DOHH2 (cell line): ENCODE data around the gene SSUH2.

Experiments
- H3F3A ChIP-seq: fragments of 200-600 bp; sonication (generic), shearing (Covaris generic); 2 replicates; pipeline ENCODE4 v1.6.0; 2016; ENCODE audit warnings: antibody characterized with exemption, mild to moderate bottlenecking; ENCODE audit not compliant: control insufficient read depth, insufficient read depth
- H3K27ac ChIP-seq: fragments of 200-600 bp; sonication (generic); 2 replicates; pipeline ENCODE4 v1.5.1; 2014; ENCODE audit warnings: low read depth, mild to moderate bottlenecking, low read length, moderate library complexity
- H3K27me3 ChIP-seq: fragments of 200-600 bp; sonication (generic); 2 replicates; pipeline ENCODE4 v1.6.1; 2014; ENCODE audit warnings: mild to moderate bottlenecking, low read length, mixed read lengths; ENCODE audit not compliant: control insufficient read depth
- H3K36me3 ChIP-seq: fragments of 200-600 bp; sonication (generic); 2 replicates; pipeline ENCODE4 v1.6.1; 2014; ENCODE audit warnings: mild to moderate bottlenecking, low read length, moderate library complexity, mixed read lengths; ENCODE audit not compliant: control insufficient read depth
- H3K4me1 ChIP-seq: fragments of 200-600 bp; sonication (generic); 2 replicates; pipeline ENCODE4 v1.6.1; 2014; ENCODE audit warnings: mild to moderate bottlenecking, low read length, mixed read lengths; ENCODE audit not compliant: control insufficient read depth
- H3K4me2 ChIP-seq: fragments of 200-600 bp; sonication (generic); 2 replicates; pipeline ENCODE4 v1.6.0; 2014; ENCODE audit warnings: mild to moderate bottlenecking, low read length, moderate library complexity
- H3K4me3 ChIP-seq: fragments of 200-600 bp; sonication (generic); 2 replicates; pipeline ENCODE4 v1.5.1; 2014; ENCODE audit warnings: mild to moderate bottlenecking, low read length, mixed read lengths
- H3K79me2 ChIP-seq: fragments of 200-600 bp; sonication (generic); 2 replicates; pipeline ENCODE4 v1.6.1; 2014; ENCODE audit warnings: mild to moderate bottlenecking, low read length, mixed read lengths; ENCODE audit not compliant: control insufficient read depth
- H3K9me2 ChIP-seq: fragments of 200-600 bp; sonication (generic); replicated peaks from 2 replicates; pipeline ENCODE4 v1.6.1; 2014; ENCODE audit warnings: mild to moderate bottlenecking, low read length, mixed read lengths; ENCODE audit not compliant: control insufficient read depth
- H3K9me3 ChIP-seq: fragments of 200-600 bp; sonication (generic); 2 replicates; pipeline ENCODE4 v1.6.1; 2014; ENCODE audit warnings: antibody characterized with exemption, low read length, mixed read lengths; ENCODE audit not compliant: control insufficient read depth, insufficient read depth
- H4K20me1 ChIP-seq: fragments of 200-600 bp; sonication (generic); 2 replicates; pipeline ENCODE4 v1.6.0; 2014; ENCODE audit warnings: low read depth, mild to moderate bottlenecking, antibody characterized with exemption, low read length, moderate library complexity; ENCODE audit not compliant: control insufficient read depth, insufficient read depth
- CTCF ChIP-seq: fragments of 200-600 bp; sonication (generic); IDR thresholded peaks from one replicate; pipeline ENCODE4 v1.5.1; 2014; ENCODE audit warnings: antibody characterized with exemption, mild to moderate bottlenecking, low read depth, low read length; ENCODE audit not compliant: poor library complexity, severe bottlenecking
- EZH2phosphoT487 ChIP-seq: fragments of 200-600 bp; sonication (generic); IDR thresholded peaks from 2 replicates; pipeline ENCODE4 v1.6.1; 2017; ENCODE audit warnings: borderline replicate concordance, mild to moderate bottlenecking, antibody characterized with exemption, low read length, moderate library complexity, mixed read lengths

Gene SSUH2

GRCh38 chr3:8576841-8577571 lies 67.6 kb downstream of the SSUH2 start:
- H4K20me1 ChIP-seq = no peaks in the 10 kb centered on the region
- no peaks in the 10 kb centered on the region for H3K9me2 ChIP-seq
- TF ChIP-seq CTCF (no peak), EZH2phosphoT487 (no peak)
- no peak overlapping the region for H3K4me3 ChIP-seq
- no peak overlapping the region for H3K4me2 ChIP-seq
- no peaks in the 10 kb centered on the region for H3K36me3 ChIP-seq
- no peaks in the 10 kb centered on the region for H3F3A ChIP-seq
- H3K27me3 ChIP-seq = 0 out of 2 replicates have a peak, but pooled peaks cover 4% of the 10 kb centered on the region
- no peaks in the 10 kb centered on the region for H3K9me3 ChIP-seq
- no peaks in the 10 kb centered on the region for H3K4me1 ChIP-seq
- H3K27ac ChIP-seq = no peak overlapping the region
- H3K79me2 ChIP-seq = no peaks in the 10 kb centered on the region

GRCh38 chr3:8576436-8576835 lies 68.2 kb downstream of the SSUH2 start:
- no peaks in the 10 kb centered on the region for H3K9me2 ChIP-seq
- no peaks in the 10 kb centered on the region for H3K79me2 ChIP-seq
- 0 out of 2 replicates have a peak, but pooled peaks cover 4% of the 10 kb centered on the region for H3K27me3 ChIP-seq
- no peaks in the 10 kb centered on the region for H3K9me3 ChIP-seq
- H3K4me2 ChIP-seq = no peak overlapping the region
- H3F3A ChIP-seq = no peaks in the 10 kb centered on the region
- H3K4me3 ChIP-seq = no peak overlapping the region
- H4K20me1 ChIP-seq = no peaks in the 10 kb centered on the region
- no peak overlapping the region for H3K27ac ChIP-seq
- TF ChIP-seq CTCF = no peak
- no peak for TF ChIP-seq EZH2phosphoT487
- no peaks in the 10 kb centered on the region for H3K4me1 ChIP-seq
- H3K36me3 ChIP-seq = no peaks in the 10 kb centered on the region

- Histone ChIP-seq H3K79me2 (no peaks in the 10 kb centered on the region), H3K36me3 (no peaks in the 10 kb centered on the region), H3K4me1 (no peaks in the 10 kb centered on the region), H4K20me1 (no peaks in the 10 kb centered on the region), H3K9me3 (no peaks in the 10 kb centered on the region), H3K4me3 (no peak overlapping the region), H3K9me2 (no peaks in the 10 kb centered on the region), H3K27ac (no peak overlapping the region), H3K27me3 (0 out of 2 replicates have a peak, but pooled peaks cover 4% of the 10 kb centered on the region), H3F3A (no peaks in the 10 kb centered on the region), H3K4me2 (no peak overlapping the region)
- no peak for TF ChIP-seq EZH2phosphoT487
These were observed 69.1 kb downstream of the SSUH2 start for GRCh38 chr3:8575364-8576104.
